CD4-positive, CD25-positive, alpha-beta regulatory T cell (primary cell): ENCODE data around the gene CTDNEP1. TPM values are rescaled to one million over a fixed set of nuclear protein-coding genes. Genes with fewer than 3 reads are reported as not detected.

Experiments used
- ATAC-seq, 2 donors: fragments of 150-1000 bp; cut with Tn5 transposase; one replicate each; pipeline ENCODE4 v1.10.0; 2021; ENCODE audit warnings: low read depth in 2 of 2, moderate number of reproducible peaks in 2 of 2, moderate library complexity in 1 of 2
- DNase-seq, 3 donors: peaks; one replicate each; pipeline versions ENCODE4 v3.0.0 to v3.0.0-alpha.2; 2012 to 2022; ENCODE audit warnings: mixed read lengths in 1 of 3
- H3K27ac ChIP-seq: one replicate; pipeline ENCODE4 v1.7.0; 2013; ENCODE audit warnings: mild to moderate bottlenecking, low read length; ENCODE audit not compliant: insufficient read depth, poor library complexity, severe bottlenecking
- H3K27me3 ChIP-seq: one replicate; pipeline ENCODE4 v1.7.0; 2013; ENCODE audit warnings: low read length; ENCODE audit not compliant: control insufficient read depth, insufficient read depth
- H3K36me3 ChIP-seq: one replicate; pipeline ENCODE4 v1.7.0; 2013; ENCODE audit warnings: mild to moderate bottlenecking, low read length, moderate library complexity; ENCODE audit not compliant: control insufficient read depth, insufficient read depth
- H3K4me1 ChIP-seq: 2 replicates; pipeline ENCODE4 v1.7.0; 2013; ENCODE audit warnings: mild to moderate bottlenecking, low read length; ENCODE audit not compliant: insufficient read depth, control insufficient read depth, poor library complexity, severe bottlenecking
- H3K4me3 ChIP-seq: one replicate; pipeline ENCODE4 v1.7.0; 2013; ENCODE audit warnings: low read depth, mild to moderate bottlenecking, low read length, moderate library complexity
- H3K9me3 ChIP-seq, 2 experiments: 1 replicate in 1 of 2; 2 replicates in 1 of 2; pipeline ENCODE4 v1.7.0; 2013; ENCODE audit warnings: low read length in 2 of 2, mild to moderate bottlenecking in 1 of 2, moderate library complexity in 1 of 2; ENCODE audit not compliant: control insufficient read depth in 2 of 2
- H3K27ac Mint-ChIP-seq, 3 donors: one replicate each; pipeline ENCODE4 v1.8.0; 2020 to 2022; ENCODE audit warnings: mild to moderate bottlenecking in 3 of 3, mixed read lengths in 3 of 3, moderate library complexity in 2 of 3
- H3K27me3 Mint-ChIP-seq: one replicate; pipeline ENCODE4 v1.8.0; 2022; ENCODE audit warnings: mild to moderate bottlenecking, mixed read lengths
- H3K36me3 Mint-ChIP-seq: one replicate; pipeline ENCODE4 v1.8.0; 2020; ENCODE audit warnings: mixed read lengths
- H3K4me1 Mint-ChIP-seq, 4 donors: one replicate each; pipeline ENCODE4 v1.8.0; 2020 to 2022; ENCODE audit warnings: mixed read lengths in 4 of 4, mild to moderate bottlenecking in 1 of 4
- H3K4me3 Mint-ChIP-seq, 4 donors: one replicate each; pipeline ENCODE4 v1.8.0; 2020 to 2022; ENCODE audit warnings: mild to moderate bottlenecking in 4 of 4, mixed read lengths in 4 of 4, moderate library complexity in 3 of 4
- H3K9me3 Mint-ChIP-seq, 7 donors: one replicate each; pipeline ENCODE4 v1.8.0; 2020 to 2022; ENCODE audit warnings: mixed read lengths in 7 of 7, mild to moderate bottlenecking in 3 of 7, moderate library complexity in 2 of 7
- polyA plus RNA-seq, 4 donors: library from polyadenylated mRNA; unstranded; fragments of 300-500 nt; fragmentation: Illumina TruSeq; gene quantifications; one replicate each; pipeline ENCODE4 v1.2.3, GENCODE V29; 2021
- total RNA-seq: library from RNA; stranded (reverse); gene quantifications from one replicate; pipeline ENCODE4 v1.2.3, GENCODE V29; 2022

The CTDNEP1 gene
- total and polyA plus RNA-seq, 5 donors from 2014 or later = 33.0 to 114 (median 39.3) TPM

- Mint-ChIP-seq H3K27ac (no peak overlapping the region), H3K36me3 (peaks cover 3% of the 10 kb centered on the region), H3K4me3 (peak overlapping the region in 2 of 4 donors; percentile 38 to 57), H3K4me1 (peaks cover 4 to 27% (median 9%) of the 10 kb centered on the region in 4 donors), H3K27me3 (peaks cover 50% of the 10 kb centered on the region), H3K9me3 (no peaks in the 10 kb centered on the region)
- Histone ChIP-seq H3K9me3 (no peaks in the 10 kb centered on the region), H3K4me1 (peaks cover 31% of the 10 kb centered on the region), H3K27ac (no peak overlapping the region), H3K4me3 (no peak overlapping the region), H3K27me3 (peaks cover 10% of the 10 kb centered on the region), H3K36me3 (no peaks in the 10 kb centered on the region)
- ATAC-seq (no peak), DNase-seq (no peak)
Measured at GRCh38 chr17:7292729-7293128, 41.2 kb upstream of the CTDNEP1 start.

- DNase-seq (no peak), ATAC-seq (no peak)
- peaks cover 4 to 27% (median 9%) of the 10 kb centered on the region in 4 donors for H3K4me1 Mint-ChIP-seq
- no peaks in the 10 kb centered on the region for H3K9me3 Mint-ChIP-seq
- no peak overlapping the region for H3K4me3 ChIP-seq
- H3K36me3 ChIP-seq = no peaks in the 10 kb centered on the region
- no peak overlapping the region for H3K27ac Mint-ChIP-seq
- peaks cover 10% of the 10 kb centered on the region for H3K27me3 ChIP-seq
- peaks cover 31% of the 10 kb centered on the region for H3K4me1 ChIP-seq
- H3K9me3 ChIP-seq = no peaks in the 10 kb centered on the region
- peaks cover 55% of the 10 kb centered on the region for H3K27me3 Mint-ChIP-seq
- no peak overlapping the region for H3K27ac ChIP-seq
- H3K4me3 Mint-ChIP-seq = peak overlapping the region in 2 of 4 donors; percentile 15 to 32
- H3K36me3 Mint-ChIP-seq = peaks cover 3% of the 10 kb centered on the region
Measured at GRCh38 chr17:7292194-7292593, 40.7 kb upstream of the CTDNEP1 start.

GRCh38 chr17:7290685-7291084 lies 39.2 kb upstream of the CTDNEP1 start:
- Histone ChIP-seq H3K27me3 (peaks cover 11% of the 10 kb centered on the region), H3K9me3 (no peaks in the 10 kb centered on the region), H3K4me1 (peaks cover 21% of the 10 kb centered on the region), H3K36me3 (no peaks in the 10 kb centered on the region), H3K27ac (no peak overlapping the region), H3K4me3 (no peak overlapping the region)
- Mint-ChIP-seq H3K27me3 (peaks cover 52% of the 10 kb centered on the region), H3K36me3 (peaks cover 3% of the 10 kb centered on the region), H3K4me3 (no peak overlapping the region), H3K27ac (no peak overlapping the region), H3K9me3 (peaks cover 0 to 1% (median 0%) of the 10 kb centered on the region in 7 donors), H3K4me1 (peaks cover 4 to 18% (median 6%) of the 10 kb centered on the region in 4 donors)
- ATAC-seq (no peak), DNase-seq (no peak)

GRCh38 chr17:7290166-7290565 lies 38.6 kb upstream of the CTDNEP1 start:
- H3K4me1 Mint-ChIP-seq = peaks cover 1 to 13% (median 5%) of the 10 kb centered on the region in 4 donors
- H3K36me3 Mint-ChIP-seq = peaks cover 3% of the 10 kb centered on the region
- Histone ChIP-seq H3K27ac (no peak overlapping the region), H3K9me3 (no peaks in the 10 kb centered on the region), H3K4me3 (no peak overlapping the region), H3K4me1 (peaks cover 16% of the 10 kb centered on the region), H3K27me3 (peaks cover 11% of the 10 kb centered on the region), H3K36me3 (no peaks in the 10 kb centered on the region)
- no peak overlapping the region for H3K27ac Mint-ChIP-seq
- no peak for ATAC-seq
- DNase-seq = no peak
- H3K4me3 Mint-ChIP-seq = no peak overlapping the region
- peaks cover 0 to 1% (median 0%) of the 10 kb centered on the region in 7 donors for H3K9me3 Mint-ChIP-seq
- H3K27me3 Mint-ChIP-seq = peaks cover 46% of the 10 kb centered on the region

- DNase-seq (no peak), ATAC-seq (no peak)
- H3K27me3 ChIP-seq = peaks cover 11% of the 10 kb centered on the region
- no peaks in the 10 kb centered on the region for H3K36me3 ChIP-seq
- Mint-ChIP-seq H3K9me3 (peaks cover 0 to 1% (median 0%) of the 10 kb centered on the region in 7 donors), H3K27ac (no peak overlapping the region), H3K4me3 (no peak overlapping the region), H3K36me3 (peaks cover 3% of the 10 kb centered on the region), H3K4me1 (peaks cover 0 to 9% (median 5%) of the 10 kb centered on the region in 4 donors), H3K27me3 (peaks cover 46% of the 10 kb centered on the region)
- no peak overlapping the region for H3K27ac ChIP-seq
- no peaks in the 10 kb centered on the region for H3K9me3 ChIP-seq
- H3K4me3 ChIP-seq = no peak overlapping the region
- H3K4me1 ChIP-seq = peaks cover 9% of the 10 kb centered on the region
Measured at GRCh38 chr17:7289256-7290032, 37.9 kb upstream of the CTDNEP1 start.

- Histone ChIP-seq H3K9me3 (no peaks in the 10 kb centered on the region), H3K4me3 (no peak overlapping the region), H3K36me3 (no peaks in the 10 kb centered on the region), H3K27ac (no peak overlapping the region), H3K27me3 (peaks cover 2% of the 10 kb centered on the region), H3K4me1 (peaks cover 19% of the 10 kb centered on the region)
- H3K9me3 Mint-ChIP-seq = peaks cover 0 to 1% (median 0%) of the 10 kb centered on the region in 7 donors
- DNase-seq (no peak), ATAC-seq (no peak)
- no peaks in the 10 kb centered on the region for H3K36me3 Mint-ChIP-seq
- peaks cover 0 to 24% (median 7%) of the 10 kb centered on the region in 4 donors for H3K4me1 Mint-ChIP-seq
- no peak overlapping the region for H3K4me3 Mint-ChIP-seq
- H3K27ac Mint-ChIP-seq = no peak overlapping the region
- H3K27me3 Mint-ChIP-seq = peaks cover 56% of the 10 kb centered on the region
Measured at GRCh38 chr17:7285679-7286078, 34.1 kb upstream of the CTDNEP1 start.

GRCh38 chr17:7284911-7285310 lies 33.4 kb upstream of the CTDNEP1 start:
- no peak overlapping the region for H3K27ac ChIP-seq
- H3K27me3 ChIP-seq = peaks cover 2% of the 10 kb centered on the region
- Mint-ChIP-seq H3K9me3 (peaks cover 0 to 1% (median 0%) of the 10 kb centered on the region in 7 donors), H3K36me3 (no peaks in the 10 kb centered on the region), H3K27me3 (peaks cover 63% of the 10 kb centered on the region), H3K4me3 (no peak overlapping the region), H3K4me1 (peaks cover 0 to 30% (median 11%) of the 10 kb centered on the region in 4 donors), H3K27ac (no peak overlapping the region)
- no peak overlapping the region for H3K4me3 ChIP-seq
- H3K9me3 ChIP-seq = no peaks in the 10 kb centered on the region
- ATAC-seq (no peak), DNase-seq (no peak)
- H3K36me3 ChIP-seq = no peaks in the 10 kb centered on the region
- peaks cover 21% of the 10 kb centered on the region for H3K4me1 ChIP-seq
